HepG2 (cell line): ENCODE data around the gene CRKL. TPM values are rescaled to one million over a fixed set of nuclear protein-coding genes. Genes with fewer than 3 reads are reported as not detected.

ENCODE experiments used
- EP300 ChIP-seq, 3 experiments: sonication (generic) in 1 of 3; formaldehyde crosslinking in 1 of 3; IDR thresholded peaks; 2 replicates each; pipeline versions ENCODE4 v1.5.1 to v1.6.1; 2011 to 2020; ENCODE audit warnings: low read depth in 2 of 3, low read length in 2 of 3, borderline replicate concordance in 1 of 3, improper control_type of control experiment in 1 of 3, mild to moderate bottlenecking in 1 of 3, missing genetic modification reagents in 1 of 3, moderate library complexity in 1 of 3
- HNF4A ChIP-seq: sonication (generic); formaldehyde crosslinking; IDR thresholded peaks from 2 replicates; pipeline ENCODE4 v1.4.0; 2020; ENCODE audit warnings: missing genetic modification reagents
- MBNL3 ChIP-seq: fragments of 250-450 bp; sonication (Bioruptor Pico); conservative IDR thresholded peaks from 2 replicates; pipeline ENCODE4 v1.8.0; 2022; ENCODE audit warnings: mild to moderate bottlenecking, inconsistent platforms
- PPARG ChIP-seq: conservative IDR thresholded peaks from 2 replicates; pipeline ENCODE4 v1.6.1; 2016; ENCODE audit warnings: missing biosample characterization, missing genetic modification reagents
- SIN3B ChIP-seq: fragments of 150-350 bp; IDR thresholded peaks from 2 replicates; pipeline ENCODE4 v1.6.1; 2014; ENCODE audit warnings: low read length
- TMF1 ChIP-seq: sonication (generic); formaldehyde crosslinking; IDR thresholded peaks from 2 replicates; pipeline ENCODE4 v1.8.1; 2022; ENCODE audit warnings: low read depth, missing genetic modification reagents
- YEATS4 ChIP-seq: sonication (generic); formaldehyde crosslinking; IDR thresholded peaks from 2 replicates; pipeline ENCODE4 v1.4.0; 2020; ENCODE audit warnings: missing genetic modification reagents, borderline replicate concordance
- ZNF224 ChIP-seq: sonication (generic); formaldehyde crosslinking; IDR thresholded peaks from 2 replicates; pipeline ENCODE4 v1.5.0; 2020; ENCODE audit warnings: mild to moderate bottlenecking, missing genetic modification reagents
- ZNF343 ChIP-seq: sonication (generic); formaldehyde crosslinking; IDR thresholded peaks from 2 replicates; pipeline ENCODE4 v1.4.0; 2020; ENCODE audit warnings: mild to moderate bottlenecking, missing genetic modification reagents
- polyA plus RNA-seq, 8 experiments: library from polyadenylated mRNA; depleted of rRNA in 3 of 8; stranded (reverse) in 7 of 8; unstranded in 1 of 8; fragments of >200 nt; fragmentation: Illumina TruSeq in 4 of 8; extraction: Trizol in 4 of 8; gene quantifications; 2 replicates each; pipeline versions ENCODE4 v1.2.1 to v1.2.3, GENCODE V29; 2011 to 2016; ENCODE audit warnings: low read depth in 4 of 8, missing spikeins in 1 of 8, mixed read lengths in 1 of 8; ENCODE audit not compliant: insufficient read depth in 1 of 8
- total RNA-seq, 5 experiments: library from RNA; depleted of rRNA; stranded (reverse); fragments of >200 nt; fragmentation: Illumina TruSeq; extraction: Trizol; gene quantifications; 2 replicates each; pipeline ENCODE4 v1.2.3, GENCODE V29; 2016; ENCODE audit warnings: low read depth in 1 of 5
- TF ChIP-seq, protein P1 (sequence below): sonication (generic); formaldehyde crosslinking; IDR thresholded peaks from 2 replicates; pipeline ENCODE4; 2020; ENCODE audit warnings: missing genetic modification reagents, mild to moderate bottlenecking, borderline replicate concordance
- TF ChIP-seq, protein P2 (sequence below): sonication (generic); formaldehyde crosslinking; IDR thresholded peaks from 2 replicates; pipeline ENCODE4 v1.9.0; 2021; ENCODE audit warnings: missing genetic modification reagents, borderline replicate concordance
- TF ChIP-seq, protein P3 (sequence below): sonication (generic); formaldehyde crosslinking; IDR thresholded peaks from 2 replicates; pipeline ENCODE4 v1.5.1; 2020; ENCODE audit warnings: missing genetic modification reagents, mild to moderate bottlenecking, borderline replicate concordance
- TF ChIP-seq, protein P4 (sequence below): sonication (generic); formaldehyde crosslinking; conservative IDR thresholded peaks from 2 replicates; pipeline ENCODE4 v1.4.0; 2020; ENCODE audit warnings: missing genetic modification reagents

Gene CRKL
- total and polyA plus RNA-seq, 2 of the 13 experiments (the other 11 are each of a cell fraction or from before 2014, with no cell fraction given): 37.4 to 60.6 TPM

DNA sequence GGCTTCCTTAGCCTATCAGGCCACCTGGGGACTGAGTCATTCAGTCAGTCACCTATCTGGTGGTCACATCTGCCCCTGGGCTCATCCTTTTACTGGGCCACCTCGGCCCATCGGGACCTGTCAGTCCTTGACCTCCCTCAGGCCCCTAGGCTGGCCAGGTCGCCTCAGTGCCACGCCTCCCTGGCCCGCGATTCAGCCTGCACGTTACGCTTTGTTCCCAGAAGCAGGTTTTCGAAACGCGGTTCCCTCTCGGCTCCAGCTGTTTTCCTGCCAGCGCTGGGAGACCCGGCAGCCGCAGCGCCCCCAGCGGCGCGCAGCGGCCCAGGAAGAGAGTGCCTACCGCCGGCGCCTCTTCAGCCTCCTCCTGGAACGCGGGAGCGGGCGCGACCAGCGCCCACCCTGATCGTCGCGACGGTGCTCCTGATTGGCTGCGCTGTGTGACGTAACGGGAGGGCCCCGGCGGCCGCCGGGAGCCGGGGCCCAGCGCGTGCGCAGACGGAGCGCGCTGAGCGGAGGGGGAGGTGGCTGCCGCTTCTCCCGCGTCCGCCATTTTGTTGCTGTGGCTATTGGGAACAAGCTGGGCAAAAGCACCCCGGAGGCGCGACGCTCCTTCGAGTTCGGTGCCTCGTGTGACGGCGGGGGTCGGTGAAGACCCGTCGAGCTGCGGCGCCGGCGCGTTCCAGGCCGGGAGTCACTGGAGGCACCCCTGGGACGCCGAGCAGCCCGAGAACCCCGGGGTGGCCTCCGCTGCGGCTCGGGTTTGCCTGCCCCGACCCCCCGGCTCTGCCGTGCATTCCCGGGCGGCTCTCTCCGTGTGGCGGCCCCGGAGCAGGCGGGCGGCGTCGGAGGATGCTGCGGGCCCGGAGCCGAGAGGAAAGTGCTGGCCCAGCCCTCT, at the start of gene CRKL (continued):
- TF ChIP-seq, protein P1, sequence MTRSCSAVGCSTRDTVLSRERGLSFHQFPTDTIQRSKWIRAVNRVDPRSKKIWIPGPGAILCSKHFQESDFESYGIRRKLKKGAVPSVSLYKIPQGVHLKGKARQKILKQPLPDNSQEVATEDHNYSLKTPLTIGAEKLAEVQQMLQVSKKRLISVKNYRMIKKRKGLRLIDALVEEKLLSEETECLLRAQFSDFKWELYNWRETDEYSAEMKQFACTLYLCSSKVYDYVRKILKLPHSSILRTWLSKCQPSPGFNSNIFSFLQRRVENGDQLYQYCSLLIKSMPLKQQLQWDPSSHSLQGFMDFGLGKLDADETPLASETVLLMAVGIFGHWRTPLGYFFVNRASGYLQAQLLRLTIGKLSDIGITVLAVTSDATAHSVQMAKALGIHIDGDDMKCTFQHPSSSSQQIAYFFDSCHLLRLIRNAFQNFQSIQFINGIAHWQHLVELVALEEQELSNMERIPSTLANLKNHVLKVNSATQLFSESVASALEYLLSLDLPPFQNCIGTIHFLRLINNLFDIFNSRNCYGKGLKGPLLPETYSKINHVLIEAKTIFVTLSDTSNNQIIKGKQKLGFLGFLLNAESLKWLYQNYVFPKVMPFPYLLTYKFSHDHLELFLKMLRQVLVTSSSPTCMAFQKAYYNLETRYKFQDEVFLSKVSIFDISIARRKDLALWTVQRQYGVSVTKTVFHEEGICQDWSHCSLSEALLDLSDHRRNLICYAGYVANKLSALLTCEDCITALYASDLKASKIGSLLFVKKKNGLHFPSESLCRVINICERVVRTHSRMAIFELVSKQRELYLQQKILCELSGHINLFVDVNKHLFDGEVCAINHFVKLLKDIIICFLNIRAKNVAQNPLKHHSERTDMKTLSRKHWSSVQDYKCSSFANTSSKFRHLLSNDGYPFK (CRISPR knock-in tag): peak; percentile 97
- TF ChIP-seq, protein P2, sequence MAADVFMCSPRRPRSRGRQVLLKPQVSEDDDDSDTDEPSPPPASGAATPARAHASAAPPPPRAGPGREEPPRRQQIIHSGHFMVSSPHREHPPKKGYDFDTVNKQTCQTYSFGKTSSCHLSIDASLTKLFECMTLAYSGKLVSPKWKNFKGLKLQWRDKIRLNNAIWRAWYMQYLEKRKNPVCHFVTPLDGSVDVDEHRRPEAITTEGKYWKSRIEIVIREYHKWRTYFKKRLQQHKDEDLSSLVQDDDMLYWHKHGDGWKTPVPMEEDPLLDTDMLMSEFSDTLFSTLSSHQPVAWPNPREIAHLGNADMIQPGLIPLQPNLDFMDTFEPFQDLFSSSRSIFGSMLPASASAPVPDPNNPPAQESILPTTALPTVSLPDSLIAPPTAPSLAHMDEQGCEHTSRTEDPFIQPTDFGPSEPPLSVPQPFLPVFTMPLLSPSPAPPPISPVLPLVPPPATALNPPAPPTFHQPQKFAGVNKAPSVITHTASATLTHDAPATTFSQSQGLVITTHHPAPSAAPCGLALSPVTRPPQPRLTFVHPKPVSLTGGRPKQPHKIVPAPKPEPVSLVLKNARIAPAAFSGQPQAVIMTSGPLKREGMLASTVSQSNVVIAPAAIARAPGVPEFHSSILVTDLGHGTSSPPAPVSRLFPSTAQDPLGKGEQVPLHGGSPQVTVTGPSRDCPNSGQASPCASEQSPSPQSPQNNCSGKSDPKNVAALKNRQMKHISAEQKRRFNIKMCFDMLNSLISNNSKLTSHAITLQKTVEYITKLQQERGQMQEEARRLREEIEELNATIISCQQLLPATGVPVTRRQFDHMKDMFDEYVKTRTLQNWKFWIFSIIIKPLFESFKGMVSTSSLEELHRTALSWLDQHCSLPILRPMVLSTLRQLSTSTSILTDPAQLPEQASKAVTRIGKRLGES (CRISPR knock-in tag): no peak
- TF ChIP-seq ZNF343 (CRISPR knock-in tag) (no peak), ZNF224 (CRISPR knock-in tag) (0 out of 2 replicates have a peak, but pooled peaks have one; percentile 31), TMF1 (no peak), YEATS4 (peak; percentile 82; the same call in 1 of the 2 replicates), HNF4A (CRISPR knock-in tag) (peak; percentile 69), EP300 (IDR thresholded peaks at IDR 0.05; ENCODE audit: low read depth in 2 of 2, low read length in 2 of 2) (0 out of 4 replicates have a peak, but pooled peaks of 1 of the 2 experiments have one; percentile 12), EP300 (CRISPR knock-in tag; IDR thresholded peaks at IDR 0.05; ENCODE audit: borderline replicate concordance) (peak; percentile 38; the same call in 1 of the 2 replicates), SIN3B (no peak), PPARG (CRISPR knock-in tag) (peak; percentile 46), MBNL3 (CRISPR knock-in tag) (no peak)
- TF ChIP-seq, protein P3, sequence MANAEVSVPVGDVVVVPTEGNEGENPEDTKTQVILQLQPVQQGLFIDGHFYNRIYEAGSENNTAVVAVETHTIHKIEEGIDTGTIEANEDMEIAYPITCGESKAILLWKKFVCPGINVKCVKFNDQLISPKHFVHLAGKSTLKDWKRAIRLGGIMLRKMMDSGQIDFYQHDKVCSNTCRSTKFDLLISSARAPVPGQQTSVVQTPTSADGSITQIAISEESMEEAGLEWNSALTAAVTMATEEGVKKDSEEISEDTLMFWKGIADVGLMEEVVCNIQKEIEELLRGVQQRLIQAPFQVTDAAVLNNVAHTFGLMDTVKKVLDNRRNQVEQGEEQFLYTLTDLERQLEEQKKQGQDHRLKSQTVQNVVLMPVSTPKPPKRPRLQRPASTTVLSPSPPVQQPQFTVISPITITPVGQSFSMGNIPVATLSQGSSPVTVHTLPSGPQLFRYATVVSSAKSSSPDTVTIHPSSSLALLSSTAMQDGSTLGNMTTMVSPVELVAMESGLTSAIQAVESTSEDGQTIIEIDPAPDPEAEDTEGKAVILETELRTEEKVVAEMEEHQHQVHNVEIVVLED (CRISPR knock-in tag): peak; percentile 89
- TF ChIP-seq, protein P4, sequence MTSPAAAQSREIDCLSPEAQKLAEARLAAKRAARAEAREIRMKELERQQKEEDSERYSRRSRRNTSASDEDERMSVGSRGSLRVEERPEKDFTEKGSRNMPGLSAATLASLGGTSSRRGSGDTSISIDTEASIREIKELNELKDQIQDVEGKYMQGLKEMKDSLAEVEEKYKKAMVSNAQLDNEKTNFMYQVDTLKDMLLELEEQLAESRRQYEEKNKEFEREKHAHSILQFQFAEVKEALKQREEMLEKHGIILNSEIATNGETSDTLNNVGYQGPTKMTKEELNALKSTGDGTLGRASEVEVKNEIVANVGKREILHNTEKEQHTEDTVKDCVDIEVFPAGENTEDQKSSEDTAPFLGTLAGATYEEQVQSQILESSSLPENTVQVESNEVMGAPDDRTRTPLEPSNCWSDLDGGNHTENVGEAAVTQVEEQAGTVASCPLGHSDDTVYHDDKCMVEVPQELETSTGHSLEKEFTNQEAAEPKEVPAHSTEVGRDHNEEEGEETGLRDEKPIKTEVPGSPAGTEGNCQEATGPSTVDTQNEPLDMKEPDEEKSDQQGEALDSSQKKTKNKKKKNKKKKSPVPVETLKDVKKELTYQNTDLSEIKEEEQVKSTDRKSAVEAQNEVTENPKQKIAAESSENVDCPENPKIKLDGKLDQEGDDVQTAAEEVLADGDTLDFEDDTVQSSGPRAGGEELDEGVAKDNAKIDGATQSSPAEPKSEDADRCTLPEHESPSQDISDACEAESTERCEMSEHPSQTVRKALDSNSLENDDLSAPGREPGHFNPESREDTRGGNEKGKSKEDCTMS (CRISPR knock-in tag): no peak
